NCI-H524 treated with DMSO at 0.1 percent for 48 hours (cell line): ENCODE measurements around the gene SLC9A4.

Experiments used
- DNase-seq: peaks from one replicate; lab custom pipeline; 2025; lab: John Stamatoyannopoulos, UW

Gene SLC9A4

GRCh38 chr2:102502576-102502975, 29.6 kb downstream of the SLC9A4 start:
- DNase-seq = no peak

GRCh38 chr2:102504833-102505232, 31.8 kb downstream of the SLC9A4 start:
- no peak for DNase-seq

GRCh38 chr2:102505290-102505689, 32.3 kb downstream of the SLC9A4 start:
- no peak for DNase-seq

- DNase-seq = no peak
Observed at GRCh38 chr2:102506743-102507142, 33.7 kb downstream of the SLC9A4 start.

- no peak for DNase-seq
Observed at GRCh38 chr2:102508863-102509262, 35.8 kb downstream of the SLC9A4 start.

- no peak for DNase-seq
Observed at GRCh38 chr2:102509749-102510148, 36.7 kb downstream of the SLC9A4 start.

GRCh38 chr2:102510791-102511575, 38.0 kb downstream of the SLC9A4 start:
- DNase-seq = no peak

- DNase-seq = no peak
Observed at GRCh38 chr2:102512161-102512560, 39.1 kb downstream of the SLC9A4 start.

GRCh38 chr2:102513355-102513939, 40.4 kb downstream of the SLC9A4 start:
- DNase-seq = no peak

GRCh38 chr2:102514061-102514785, 41.2 kb downstream of the SLC9A4 start:
- DNase-seq = no peak

- no peak for DNase-seq
Observed at GRCh38 chr2:102515851-102516250, 42.8 kb downstream of the SLC9A4 start.

- DNase-seq = no peak
Observed at GRCh38 chr2:102518170-102518569, 45.1 kb downstream of the SLC9A4 start.

GRCh38 chr2:102520009-102520408, 47.0 kb downstream of the SLC9A4 start:
- DNase-seq = no peak

GRCh38 chr2:102520801-102521200, 47.8 kb downstream of the SLC9A4 start:
- no peak for DNase-seq

- no peak for DNase-seq
Observed at GRCh38 chr2:102522162-102522561, 49.1 kb downstream of the SLC9A4 start.

GRCh38 chr2:102522890-102523289, 49.9 kb downstream of the SLC9A4 start:
- no peak for DNase-seq

GRCh38 chr2:102523651-102524050, 50.6 kb downstream of the SLC9A4 start:
- no peak for DNase-seq

- DNase-seq = no peak
Observed at GRCh38 chr2:102527086-102527485, 54.1 kb downstream of the SLC9A4 start.

GRCh38 chr2:102538491-102538890, 65.5 kb downstream of the SLC9A4 start:
- DNase-seq = no peak

- no peak for DNase-seq
Observed at GRCh38 chr2:102540882-102541281, 67.9 kb downstream of the SLC9A4 start.

GRCh38 chr2:102544182-102544581, 71.2 kb downstream of the SLC9A4 start:
- no peak for DNase-seq

GRCh38 chr2:102547462-102547861, 74.4 kb downstream of the SLC9A4 start:
- DNase-seq = no peak

- no peak for DNase-seq
Observed at GRCh38 chr2:102549027-102549426, 76.0 kb downstream of the SLC9A4 start.
